ENCODE measurements around the gene HNRNPC.

HNRNPC gene

DNA sequence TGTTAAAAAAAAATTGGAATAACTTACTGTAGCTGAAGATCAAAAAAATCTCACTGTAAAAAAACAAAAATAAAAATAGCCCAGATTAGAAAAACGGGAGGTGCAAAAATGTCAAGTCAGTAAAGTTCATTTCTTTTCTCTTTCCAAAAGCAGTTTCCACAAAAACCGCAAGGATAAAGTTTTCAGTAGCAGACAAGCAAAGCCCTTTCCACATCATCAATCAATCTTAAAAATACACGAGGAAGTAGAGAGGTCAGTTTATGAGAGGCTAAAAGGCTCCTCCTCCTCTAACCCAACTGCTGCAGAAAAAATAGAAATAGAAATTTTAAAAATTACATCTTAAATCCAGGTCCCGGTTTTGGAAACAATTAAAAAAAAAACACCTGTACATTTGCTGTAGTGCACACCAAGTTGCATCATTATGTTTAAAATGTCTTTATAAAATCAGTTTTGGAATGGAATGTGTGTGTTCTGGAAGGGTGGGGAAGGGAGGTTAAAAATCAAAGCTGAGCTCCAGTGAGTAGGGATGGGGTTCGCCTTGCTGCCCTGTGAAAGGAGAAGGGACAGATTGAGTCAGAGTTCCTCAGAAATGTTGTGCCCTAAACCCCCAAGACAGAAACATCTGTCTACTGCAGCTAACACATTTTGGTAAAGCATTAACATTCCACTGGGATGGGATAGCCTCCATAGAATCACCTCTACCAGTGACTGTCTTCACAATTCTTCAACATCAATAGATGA lies 5.8 kb downstream of the HNRNPC start:
- Histone ChIP-seq H3K4me3 (ENCODE audit: severe bottlenecking) (no peak overlapping the region), H3K9me3 (ENCODE audit: severe bottlenecking) (no peaks in the 10 kb centered on the region), H3K27ac (ENCODE audit: poor library complexity, severe bottlenecking) (peak overlapping the region; percentile 68), H3K27me3 (ENCODE audit: insufficient read depth, poor library complexity, severe bottlenecking) (no peaks in the 10 kb centered on the region), H3K36me3 (ENCODE audit: low read depth) (peaks cover 100% of the 10 kb centered on the region), H3K4me1 (ENCODE audit: insufficient read depth, poor library complexity, severe bottlenecking) (peaks cover 60% of the 10 kb centered on the region)
- ATAC-seq (ENCODE audit: low read depth) (peak; percentile 8; the same call in 1 of the 3 replicates), DNase-seq (ENCODE audit: low spot score) (no peak)
- TF ChIP-seq, protein P1, sequence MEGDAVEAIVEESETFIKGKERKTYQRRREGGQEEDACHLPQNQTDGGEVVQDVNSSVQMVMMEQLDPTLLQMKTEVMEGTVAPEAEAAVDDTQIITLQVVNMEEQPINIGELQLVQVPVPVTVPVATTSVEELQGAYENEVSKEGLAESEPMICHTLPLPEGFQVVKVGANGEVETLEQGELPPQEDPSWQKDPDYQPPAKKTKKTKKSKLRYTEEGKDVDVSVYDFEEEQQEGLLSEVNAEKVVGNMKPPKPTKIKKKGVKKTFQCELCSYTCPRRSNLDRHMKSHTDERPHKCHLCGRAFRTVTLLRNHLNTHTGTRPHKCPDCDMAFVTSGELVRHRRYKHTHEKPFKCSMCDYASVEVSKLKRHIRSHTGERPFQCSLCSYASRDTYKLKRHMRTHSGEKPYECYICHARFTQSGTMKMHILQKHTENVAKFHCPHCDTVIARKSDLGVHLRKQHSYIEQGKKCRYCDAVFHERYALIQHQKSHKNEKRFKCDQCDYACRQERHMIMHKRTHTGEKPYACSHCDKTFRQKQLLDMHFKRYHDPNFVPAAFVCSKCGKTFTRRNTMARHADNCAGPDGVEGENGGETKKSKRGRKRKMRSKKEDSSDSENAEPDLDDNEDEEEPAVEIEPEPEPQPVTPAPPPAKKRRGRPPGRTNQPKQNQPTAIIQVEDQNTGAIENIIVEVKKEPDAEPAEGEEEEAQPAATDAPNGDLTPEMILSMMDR (IDR thresholded peaks at IDR 0.05; ENCODE audit: poor library complexity, severe bottlenecking): no peak

DNA sequence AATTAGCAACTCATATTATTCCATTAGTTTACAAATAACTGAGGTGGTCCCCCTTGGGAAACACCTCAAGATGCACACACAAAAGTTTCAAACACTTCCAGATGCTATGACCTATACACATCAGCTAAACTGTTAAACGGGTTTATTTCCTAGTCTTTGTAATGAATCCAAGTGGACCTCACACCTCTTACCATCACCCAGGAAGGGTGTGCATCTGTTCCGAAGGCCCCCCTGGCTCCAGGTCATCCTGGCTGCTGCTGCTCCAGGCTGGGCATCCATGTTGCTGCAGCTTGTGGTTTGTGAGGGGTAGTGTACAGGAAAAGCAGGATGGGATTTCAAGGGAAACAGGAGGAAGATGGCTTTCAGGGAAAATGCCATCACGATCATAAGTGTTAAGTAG lies 6.8 kb downstream of the HNRNPC start:
- no peaks in the 10 kb centered on the region for H3K9me3 ChIP-seq (ENCODE audit: severe bottlenecking)
- H3K4me1 ChIP-seq (ENCODE audit: insufficient read depth, poor library complexity, severe bottlenecking): peaks cover 68% of the 10 kb centered on the region
- ATAC-seq (ENCODE audit: low read depth) (no peak), DNase-seq (ENCODE audit: low spot score) (no peak)
- H3K4me3 ChIP-seq (ENCODE audit: severe bottlenecking): no peak overlapping the region
- no peaks in the 10 kb centered on the region for H3K27me3 ChIP-seq (ENCODE audit: insufficient read depth, poor library complexity, severe bottlenecking)
- TF ChIP-seq, protein P1 (IDR thresholded peaks at IDR 0.05; ENCODE audit: poor library complexity, severe bottlenecking): no peak
- peaks cover 100% of the 10 kb centered on the region for H3K36me3 ChIP-seq (ENCODE audit: low read depth)
- H3K27ac ChIP-seq (ENCODE audit: poor library complexity, severe bottlenecking): no peak overlapping the region

DNA sequence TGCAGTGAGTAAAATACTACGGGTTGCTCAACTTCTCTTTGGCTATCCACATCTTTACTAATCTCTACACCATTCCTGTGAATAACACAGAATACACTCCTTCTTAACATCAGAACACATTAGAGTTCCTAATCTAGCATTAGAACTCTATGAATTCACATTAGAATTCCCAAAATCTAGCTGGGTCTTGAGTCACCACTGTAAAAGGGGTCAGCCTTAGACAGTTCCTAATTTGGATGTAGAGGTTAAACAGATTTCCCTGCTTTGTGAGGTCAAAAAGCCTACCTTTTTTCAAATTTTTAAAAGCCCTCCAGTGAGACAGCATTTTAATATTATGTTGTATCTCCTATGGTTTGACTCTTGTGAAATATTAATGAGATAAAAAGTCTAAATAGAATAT lies 7.4 kb downstream of the HNRNPC start:
- Histone ChIP-seq H3K9me3 (ENCODE audit: severe bottlenecking) (no peaks in the 10 kb centered on the region), H3K36me3 (ENCODE audit: low read depth) (peaks cover 100% of the 10 kb centered on the region), H3K27ac (ENCODE audit: poor library complexity, severe bottlenecking) (no peak overlapping the region), H3K4me3 (ENCODE audit: severe bottlenecking) (no peak overlapping the region), H3K4me1 (ENCODE audit: insufficient read depth, poor library complexity, severe bottlenecking) (peaks cover 68% of the 10 kb centered on the region), H3K27me3 (ENCODE audit: insufficient read depth, poor library complexity, severe bottlenecking) (no peaks in the 10 kb centered on the region)
- ATAC-seq (ENCODE audit: low read depth) (no peak), DNase-seq (ENCODE audit: low spot score) (no peak)
- TF ChIP-seq, protein P1 (IDR thresholded peaks at IDR 0.05; ENCODE audit: poor library complexity, severe bottlenecking): no peak

DNA sequence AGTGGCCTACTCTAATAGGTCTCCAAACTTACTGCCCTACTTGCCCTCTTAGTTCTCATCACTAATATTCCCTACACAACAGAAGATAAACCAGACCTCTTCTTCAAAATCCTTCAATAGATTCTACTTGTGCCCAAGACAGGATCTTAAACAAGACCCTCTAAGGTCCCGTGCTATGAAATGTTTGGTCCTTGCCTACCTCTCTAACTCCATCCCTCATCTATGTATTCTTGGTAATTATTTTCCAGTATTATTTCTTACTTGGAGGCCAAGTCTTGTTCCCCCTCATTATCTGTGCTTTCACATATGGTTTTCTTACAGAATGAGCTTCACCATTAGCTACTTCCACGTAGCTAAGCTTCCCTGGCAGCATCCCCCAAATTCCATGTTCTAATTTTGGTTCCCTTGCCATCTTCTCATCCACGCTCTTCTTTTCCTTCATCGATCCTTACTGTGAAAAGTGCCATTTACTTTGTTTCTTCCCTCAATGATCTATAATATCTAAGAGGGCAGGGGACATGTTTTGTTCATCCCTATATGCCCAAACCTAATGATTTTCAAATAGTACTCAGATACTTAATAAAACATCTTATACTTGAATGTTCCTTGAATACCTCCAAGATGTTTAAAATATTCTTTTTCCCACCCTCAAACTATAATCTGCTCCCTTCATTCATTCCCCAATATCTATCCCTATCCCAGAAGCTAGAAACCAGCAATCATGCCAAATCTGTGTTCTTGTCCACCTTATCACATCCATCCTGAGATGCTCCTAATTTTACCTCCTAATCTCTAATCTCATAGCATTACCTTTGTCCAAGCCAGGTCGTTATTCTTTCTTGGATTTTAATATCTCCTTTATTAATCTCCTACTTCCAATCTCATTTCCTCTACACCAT lies 10.1 kb downstream of the HNRNPC start:
- H3K9me3 ChIP-seq (ENCODE audit: severe bottlenecking): no peaks in the 10 kb centered on the region
- ATAC-seq (ENCODE audit: low read depth) (no peak), DNase-seq (ENCODE audit: low spot score) (no peak)
- H3K4me1 ChIP-seq (ENCODE audit: insufficient read depth, poor library complexity, severe bottlenecking): peaks cover 46% of the 10 kb centered on the region
- TF ChIP-seq, protein P1 (IDR thresholded peaks at IDR 0.05; ENCODE audit: poor library complexity, severe bottlenecking): no peak
- no peaks in the 10 kb centered on the region for H3K27me3 ChIP-seq (ENCODE audit: insufficient read depth, poor library complexity, severe bottlenecking)
- H3K36me3 ChIP-seq (ENCODE audit: low read depth): peaks cover 100% of the 10 kb centered on the region
- H3K4me3 ChIP-seq (ENCODE audit: severe bottlenecking): no peak overlapping the region
- H3K27ac ChIP-seq (ENCODE audit: poor library complexity, severe bottlenecking): no peak overlapping the region

Measured in RWPE2 (cell line).